ENCODE data around the gene NPSR1. TPM values are rescaled to one million over a fixed set of nuclear protein-coding genes. Genes with fewer than 3 reads are reported as not detected.
"Not testable (repeated sequence)": the region's sequence is repeated elsewhere in the genome, so short reads cannot be mapped to it uniquely, and the experiment has no call there.

Gene NPSR1
- total and polyA plus RNA-seq, 8 donors = not detected

GRCh38 chr7:34807548-34808340 lies 149.7 kb downstream of the NPSR1 start:
- H3K4me1 ChIP-seq = no peaks in the 10 kb centered on the region
- no peaks in the 10 kb centered on the region for H3K27me3 ChIP-seq
- TF ChIP-seq CTCF (IDR thresholded peaks at IDR 0.05) (no peak), POLR2A (IDR thresholded peaks at IDR 0.05) (no peak)
- 81 to 90% (median 90%) methylated on average over 7 of the region's 7 CpGs for WGBS, 5 donors
- H3K4me3 ChIP-seq = no peak overlapping the region
- H3K36me3 ChIP-seq = no peaks in the 10 kb centered on the region
- no peak for DNase-seq
- no peak overlapping the region for H3K27ac ChIP-seq
- intact Hi-C loops (cut with DNase I; ENCODE audit: low total_unique reads) = no loop called here
- H3K9me3 ChIP-seq = peaks cover 0 to 11% (median 0%) of the 10 kb centered on the region in 4 donors

- H3K4me1 ChIP-seq; H3K36me3 ChIP-seq; H3K4me3 ChIP-seq; H3K27me3 ChIP-seq; H3K27ac ChIP-seq; intact Hi-C loops (cut with DNase I; ENCODE audit: low total_unique reads): not testable (repeated sequence)
- DNase-seq = peak; percentile 73 to 75
- WGBS, 5 donors = 28 to 68% (median 36%) methylated on average over 5 to 7 of the region's 7 CpGs
- peaks cover 0 to 11% (median 0%) of the 10 kb centered on the region in 4 donors for H3K9me3 ChIP-seq
Observed at GRCh38 chr7:34814203-34814842, 156.3 kb downstream of the NPSR1 start.

DNA sequence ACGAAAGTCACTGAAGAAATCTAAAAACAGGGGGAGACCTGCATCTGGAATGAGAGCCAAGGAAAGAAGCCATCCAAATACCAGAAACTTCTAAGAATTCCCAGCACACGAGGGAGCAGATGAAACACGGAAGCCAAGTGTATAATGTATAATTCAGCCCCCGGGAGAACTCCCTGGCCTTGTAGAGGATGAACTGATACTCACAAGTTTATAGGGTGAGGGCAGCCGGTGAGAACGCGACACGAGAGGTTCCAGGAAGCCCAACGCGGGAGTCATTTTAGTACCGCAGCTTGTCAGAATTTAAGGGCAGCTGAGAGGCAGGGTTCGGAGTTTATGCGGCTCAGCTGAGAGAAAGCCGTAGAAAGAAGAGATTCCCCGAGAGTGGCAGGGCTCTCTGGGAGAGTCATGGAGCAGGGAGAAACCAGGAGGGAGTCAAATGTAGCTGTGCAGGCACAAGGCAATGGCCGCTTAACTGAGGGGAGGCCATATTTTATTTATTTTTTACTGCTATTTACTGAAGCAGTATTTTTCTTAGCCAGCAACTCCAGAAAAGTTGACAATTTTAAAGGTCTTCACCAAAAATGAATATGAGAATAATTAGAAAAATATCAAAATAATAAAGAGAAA lies 164.0 kb downstream of the NPSR1 start:
- no peaks in the 10 kb centered on the region for H3K4me1 ChIP-seq
- H3K36me3 ChIP-seq = no peaks in the 10 kb centered on the region
- H3K4me3 ChIP-seq = no peak overlapping the region
- H3K27ac ChIP-seq = no peak overlapping the region
- H3K27me3 ChIP-seq = no peaks in the 10 kb centered on the region
- peaks cover 0 to 4% (median 0%) of the 10 kb centered on the region in 4 donors for H3K9me3 ChIP-seq
- no peak for TF ChIP-seq POLR2AphosphoS5 (IDR thresholded peaks at IDR 0.05)
- TF ChIP-seq EP300 (IDR thresholded peaks at IDR 0.05) = no peak
- no peak for TF ChIP-seq CTCF (IDR thresholded peaks at IDR 0.05)
- no peak for TF ChIP-seq POLR2A (IDR thresholded peaks at IDR 0.05)
- WGBS, 5 donors = 73 to 86% (median 84%) methylated on average over 16 of the region's 16 CpGs
- DNase-seq = no peak
- intact Hi-C loops (cut with DNase I; ENCODE audit: low total_unique reads) = no loop called here

- no peaks in the 10 kb centered on the region for H3K36me3 ChIP-seq
- no peak overlapping the region for H3K4me3 ChIP-seq
- 46 to 52% (median 48%) methylated on average over 7 of the region's 7 CpGs for WGBS, 5 donors
- intact Hi-C loops (cut with DNase I; ENCODE audit: low total_unique reads) = no loop called here
- TF ChIP-seq POLR2AphosphoS5 (IDR thresholded peaks at IDR 0.05) (no peak), CTCF (IDR thresholded peaks at IDR 0.05) (peak in 5 of 7 experiments; percentile 55 to 87 (median 81))
- peaks cover 0 to 4% (median 0%) of the 10 kb centered on the region in 4 donors for H3K9me3 ChIP-seq
- no peak overlapping the region for H3K27ac ChIP-seq
- peak; percentile 69 to 73 for DNase-seq
- no peaks in the 10 kb centered on the region for H3K4me1 ChIP-seq
- no peaks in the 10 kb centered on the region for H3K27me3 ChIP-seq
Observed at GRCh38 chr7:34823650-34824258, 165.7 kb downstream of the NPSR1 start.
